B cell (primary cell): Measurements from ENCODE around the gene RABGAP1L. TPM values are rescaled to one million over a fixed set of nuclear protein-coding genes. Genes with fewer than 3 reads are reported as not detected.

ENCODE experiments used
- ATAC-seq: fragments of 200-7000 bp; cut with Tn5 transposase; one replicate; pipeline ENCODE4 v1.10.0; 2021; ENCODE audit warnings: low read depth, mild to moderate bottlenecking, moderate number of reproducible peaks, moderate library complexity
- CTCF ChIA-PET: fragments of 350-600 bp; sonication (Branson Sonifier 250); formaldehyde crosslinking; loops from one replicate; lab custom pipeline; 2021; ENCODE audit warnings: antibody characterized with exemption, inconsistent platforms; lab: Charles Lee
- POLR2A ChIA-PET: fragments of 350-600 bp; sonication (Branson Sonifier 250); formaldehyde crosslinking; loops from one replicate; lab custom pipeline; 2021; ENCODE audit warnings: antibody characterized with exemption; lab: Charles Lee
- DNase-seq: peaks from one replicate; pipeline ENCODE4 v3.0.0; 2013
- H2AFZ ChIP-seq: 2 replicates; pipeline ENCODE4 v1.6.1; 2012; ENCODE audit warnings: mild to moderate bottlenecking, low read depth, low read length; ENCODE audit not compliant: insufficient read depth, poor library complexity, severe bottlenecking
- H3K27ac ChIP-seq, 2 donors: 1 replicate in 1 of 2; 2 replicates in 1 of 2; pipeline ENCODE4 v1.5.1; 2012 to 2013; ENCODE audit warnings: low read length in 2 of 2, mild to moderate bottlenecking in 2 of 2, moderate library complexity in 1 of 2
- H3K27me3 ChIP-seq, 4 experiments: fragments of 200-600 bp in 1 of 4; sonication (generic) in 1 of 4; replicated peaks in 1 of 4; 1 replicate in 2 of 4; 2 replicates in 2 of 4; pipeline versions ENCODE4 v1.6.1 to v1.7.0; 2013 to 2016; ENCODE audit warnings: low read length in 3 of 4, mild to moderate bottlenecking in 2 of 4, mixed read lengths in 1 of 4, moderate library complexity in 1 of 4; ENCODE audit not compliant: insufficient read depth in 4 of 4, control insufficient read depth in 3 of 4; ENCODE audit errors: control extremely low read depth in 1 of 4
- H3K36me3 ChIP-seq, 2 experiments: replicated peaks in 1 of 2; 1 replicate in 1 of 2; 2 replicates in 1 of 2; pipeline versions ENCODE4 v1.6.1 to v1.7.1; 2013; ENCODE audit warnings: low read length in 1 of 2; ENCODE audit not compliant: insufficient read depth in 2 of 2, control insufficient read depth in 1 of 2; ENCODE audit errors: control extremely low read depth in 1 of 2, extremely low read depth in 1 of 2
- H3K4me1 ChIP-seq, 2 donors: fragments of 200-600 bp in 1 of 2; sonication (generic) in 1 of 2; 1 replicate in 1 of 2; 2 replicates in 1 of 2; pipeline versions ENCODE4 v1.5.1 to v1.6.1; 2013 to 2017; ENCODE audit warnings: low read length in 2 of 2; ENCODE audit not compliant: control insufficient read depth in 2 of 2, insufficient read depth in 2 of 2
- H3K4me2 ChIP-seq: replicated peaks from 2 replicates; pipeline ENCODE3; 2012; ENCODE audit warnings: mild to moderate bottlenecking, low read depth, low read length; ENCODE audit not compliant: poor library complexity, severe bottlenecking
- H3K4me3 ChIP-seq, 5 experiments: fragments of 200-600 bp in 1 of 5; sonication (generic) in 1 of 5; 1 replicate in 3 of 5; 2 replicates in 2 of 5; pipeline versions ENCODE4 v1.5.1 to v1.7.0; 2011 to 2016; ENCODE audit warnings: low read length in 4 of 5, mild to moderate bottlenecking in 4 of 5, low read depth in 2 of 5, control low read depth in 1 of 5, moderate library complexity in 1 of 5; ENCODE audit not compliant: insufficient read depth in 1 of 5; ENCODE audit errors: control extremely low read depth in 1 of 5, extremely low read depth in 1 of 5
- H3K79me2 ChIP-seq: fragments of 200-600 bp; sonication (generic); one replicate; pipeline ENCODE4 v1.6.0; 2016; ENCODE audit warnings: low read length; ENCODE audit not compliant: control insufficient read depth, insufficient read depth
- H3K9ac ChIP-seq: fragments of 200-600 bp; sonication (generic); 2 replicates; pipeline ENCODE4 v1.6.1; 2017; ENCODE audit warnings: mild to moderate bottlenecking, low read length, moderate library complexity
- H3K9me3 ChIP-seq, 3 donors: one replicate each; pipeline versions ENCODE4 v1.6.1 to v1.7.1; 2013; ENCODE audit warnings: low read length in 2 of 3; ENCODE audit not compliant: control insufficient read depth in 2 of 3, insufficient read depth in 1 of 3; ENCODE audit errors: control extremely low read depth in 1 of 3
- H4K20me1 ChIP-seq: 2 replicates; pipeline ENCODE4 v1.6.0; 2012; ENCODE audit warnings: mild to moderate bottlenecking, low read length; ENCODE audit not compliant: insufficient read depth, control insufficient read depth, poor library complexity, severe bottlenecking
- H3K27ac Mint-ChIP-seq: one replicate; pipeline ENCODE4 v1.8.0; 2021; ENCODE audit warnings: mixed read lengths
- H3K27me3 Mint-ChIP-seq: one replicate; pipeline ENCODE4 v1.8.0; 2021; ENCODE audit warnings: mixed read lengths
- H3K4me1 Mint-ChIP-seq: one replicate; pipeline ENCODE4 v1.8.0; 2021; ENCODE audit warnings: mixed read lengths
- H3K4me3 Mint-ChIP-seq: one replicate; pipeline ENCODE4 v1.8.0; 2021; ENCODE audit warnings: mixed read lengths
- H3K9me3 Mint-ChIP-seq: one replicate; pipeline ENCODE4 v1.8.0; 2022; ENCODE audit warnings: mixed read lengths; ENCODE audit not compliant: insufficient read depth
- EZH2 ChIP-seq: IDR thresholded peaks from 2 replicates; pipeline ENCODE4 v1.6.1; 2012; ENCODE audit warnings: borderline replicate concordance, low read depth, mild to moderate bottlenecking, moderate library complexity, low read length; ENCODE audit not compliant: insufficient read depth, poor library complexity, severe bottlenecking
- WGBS: methylation state at CpG from one replicate; pipeline ENCODE4 v1.1.5; 2013; ENCODE audit warnings: missing lambda C conversion rate; ENCODE audit not compliant: insufficient coverage; 5-methylcytosine and 5-hydroxymethylcytosine counted together
- intact Hi-C: fragments of 100-400 bp; cut with micrococcal nuclease; formaldehyde crosslinking; loops from one replicate; pipeline ENCODE4 v1.10.0; 2022
- polyA plus RNA-seq: library from polyadenylated mRNA; depleted of rRNA; stranded (reverse); fragments of >200 nt; gene quantifications from 2 replicates; pipeline ENCODE4 v1.2.3, GENCODE V29; 2012
- total RNA-seq, 2 donors: library from RNA; stranded (reverse); fragments of 120-200 nt in 1 of 2; gene quantifications; 1 replicate in 1 of 2; 2 replicates in 1 of 2; pipeline versions ENCODE4 v1.2.3 to v1.2.4, GENCODE V29; 2013 to 2022
- TF ChIP-seq, protein P1 (sequence below): fragments of 200-600 bp; IDR thresholded peaks from one replicate; pipeline ENCODE4 v1.8.0; 2022; ENCODE audit warnings: antibody characterized with exemption, mild to moderate bottlenecking

The RABGAP1L gene
- total and polyA plus RNA-seq, 2 donors (not counting 1 experiment from before 2014, with no cell fraction given), result 34.9 to 159 TPM

GRCh38 chr1:174623324-174624035 lies 464.2 kb downstream of the RABGAP1L start:
- intact Hi-C loops, result no loop called here
- DNase-seq (no peak), ATAC-seq (no peak)
- Mint-ChIP-seq H3K4me1 (no peaks in the 10 kb centered on the region), H3K9me3 (no peaks in the 10 kb centered on the region), H3K4me3 (no peak overlapping the region), H3K27me3 (no peaks in the 10 kb centered on the region), H3K27ac (no peak overlapping the region)
- CTCF ChIA-PET, result no interaction called here
- H3K36me3 ChIP-seq, result no peaks in the 10 kb centered on the region
- no CpG with 5 or more reads among the region's 2 CpGs for WGBS
- POLR2A ChIA-PET, result no interaction called here
- H3K79me2 ChIP-seq, result no peaks in the 10 kb centered on the region
- no peaks in the 10 kb centered on the region for H3K9me3 ChIP-seq
- H2AFZ ChIP-seq, result no peak overlapping the region
- H3K4me1 ChIP-seq, result no peaks in the 10 kb centered on the region
- no peak overlapping the region for H3K9ac ChIP-seq
- H3K27me3 ChIP-seq, result no peaks in the 10 kb centered on the region
- H3K27ac ChIP-seq, result no peak overlapping the region
- no peak for TF ChIP-seq EZH2
- TF ChIP-seq, protein P1, sequence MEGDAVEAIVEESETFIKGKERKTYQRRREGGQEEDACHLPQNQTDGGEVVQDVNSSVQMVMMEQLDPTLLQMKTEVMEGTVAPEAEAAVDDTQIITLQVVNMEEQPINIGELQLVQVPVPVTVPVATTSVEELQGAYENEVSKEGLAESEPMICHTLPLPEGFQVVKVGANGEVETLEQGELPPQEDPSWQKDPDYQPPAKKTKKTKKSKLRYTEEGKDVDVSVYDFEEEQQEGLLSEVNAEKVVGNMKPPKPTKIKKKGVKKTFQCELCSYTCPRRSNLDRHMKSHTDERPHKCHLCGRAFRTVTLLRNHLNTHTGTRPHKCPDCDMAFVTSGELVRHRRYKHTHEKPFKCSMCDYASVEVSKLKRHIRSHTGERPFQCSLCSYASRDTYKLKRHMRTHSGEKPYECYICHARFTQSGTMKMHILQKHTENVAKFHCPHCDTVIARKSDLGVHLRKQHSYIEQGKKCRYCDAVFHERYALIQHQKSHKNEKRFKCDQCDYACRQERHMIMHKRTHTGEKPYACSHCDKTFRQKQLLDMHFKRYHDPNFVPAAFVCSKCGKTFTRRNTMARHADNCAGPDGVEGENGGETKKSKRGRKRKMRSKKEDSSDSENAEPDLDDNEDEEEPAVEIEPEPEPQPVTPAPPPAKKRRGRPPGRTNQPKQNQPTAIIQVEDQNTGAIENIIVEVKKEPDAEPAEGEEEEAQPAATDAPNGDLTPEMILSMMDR, result no peak
- no peak overlapping the region for H3K4me3 ChIP-seq
- no peak overlapping the region for H3K4me2 ChIP-seq
- H4K20me1 ChIP-seq, result no peaks in the 10 kb centered on the region
